ENCODE measurements around the gene KDELR3. TPM values are rescaled to one million over a fixed set of nuclear protein-coding genes. Genes with fewer than 3 reads are reported as not detected.
A peak's percentile ranks its signal among the peaks of the same experiment; 100 is the strongest.

The KDELR3 gene
- total RNA-seq, 1 donor from 2014 or later: 72.6 TPM

DNA sequence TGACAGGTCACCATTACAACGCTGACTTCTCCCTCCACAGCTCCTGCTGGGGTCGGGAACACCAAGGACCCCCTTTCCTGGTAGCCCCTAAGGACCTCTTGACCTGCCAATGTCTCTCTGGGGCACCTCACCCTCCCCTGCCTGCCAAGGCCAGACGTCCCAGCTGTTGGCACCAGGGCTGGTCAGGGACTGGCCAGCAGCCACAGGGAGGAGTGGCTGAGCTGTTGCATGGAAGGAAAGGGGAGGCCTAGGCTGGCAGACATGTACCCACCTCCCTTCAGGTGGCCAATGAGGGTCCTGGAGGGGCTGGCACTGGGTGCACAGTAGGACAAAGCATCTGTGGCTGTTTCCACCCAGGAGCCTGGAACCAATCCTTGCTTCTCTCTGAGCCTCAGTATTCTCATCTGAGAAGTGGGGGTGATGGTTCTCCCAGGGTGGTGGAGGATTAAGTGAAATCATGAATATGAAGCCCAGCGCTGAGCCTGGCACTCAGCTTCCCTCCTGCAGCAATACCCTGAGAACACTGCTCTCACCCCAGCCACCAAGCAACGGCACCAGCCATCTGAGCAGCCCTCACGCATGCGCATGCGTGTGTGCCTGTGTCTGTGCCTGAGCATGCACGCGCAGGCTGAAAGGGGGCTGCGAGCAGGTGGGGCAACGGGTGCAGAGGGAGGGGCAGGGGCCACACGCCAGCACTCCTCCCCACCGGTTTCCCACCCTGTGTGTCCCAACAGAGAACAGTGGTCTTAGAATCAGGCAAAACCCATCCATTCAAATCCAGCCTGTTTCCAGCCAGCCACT, 18.8 kb upstream of the KDELR3 start:
- H3K36me3 ChIP-seq (ENCODE audit: insufficient read depth, low read length): no peaks in the 10 kb centered on the region
- TF ChIP-seq EZH2 (IDR thresholded peaks at IDR 0.05; ENCODE audit: insufficient read depth, low read length): no peak
- TF ChIP-seq, protein P1, sequence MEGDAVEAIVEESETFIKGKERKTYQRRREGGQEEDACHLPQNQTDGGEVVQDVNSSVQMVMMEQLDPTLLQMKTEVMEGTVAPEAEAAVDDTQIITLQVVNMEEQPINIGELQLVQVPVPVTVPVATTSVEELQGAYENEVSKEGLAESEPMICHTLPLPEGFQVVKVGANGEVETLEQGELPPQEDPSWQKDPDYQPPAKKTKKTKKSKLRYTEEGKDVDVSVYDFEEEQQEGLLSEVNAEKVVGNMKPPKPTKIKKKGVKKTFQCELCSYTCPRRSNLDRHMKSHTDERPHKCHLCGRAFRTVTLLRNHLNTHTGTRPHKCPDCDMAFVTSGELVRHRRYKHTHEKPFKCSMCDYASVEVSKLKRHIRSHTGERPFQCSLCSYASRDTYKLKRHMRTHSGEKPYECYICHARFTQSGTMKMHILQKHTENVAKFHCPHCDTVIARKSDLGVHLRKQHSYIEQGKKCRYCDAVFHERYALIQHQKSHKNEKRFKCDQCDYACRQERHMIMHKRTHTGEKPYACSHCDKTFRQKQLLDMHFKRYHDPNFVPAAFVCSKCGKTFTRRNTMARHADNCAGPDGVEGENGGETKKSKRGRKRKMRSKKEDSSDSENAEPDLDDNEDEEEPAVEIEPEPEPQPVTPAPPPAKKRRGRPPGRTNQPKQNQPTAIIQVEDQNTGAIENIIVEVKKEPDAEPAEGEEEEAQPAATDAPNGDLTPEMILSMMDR (IDR thresholded peaks at IDR 0.05; ENCODE audit: insufficient read depth, low read depth, low read length): no peak
- Mint-ChIP-seq H3K9me3 (ENCODE audit: unreplicated experiment) (no peaks in the 10 kb centered on the region), H3K4me1 (ENCODE audit: low read depth, unreplicated experiment) (no peaks in the 10 kb centered on the region), H3K27ac (ENCODE audit: unreplicated experiment) (no peak overlapping the region), H3K4me3 (ENCODE audit: unreplicated experiment) (no peak overlapping the region), H3K36me3 (ENCODE audit: low read depth, unreplicated experiment) (no peaks in the 10 kb centered on the region), H3K27me3 (ENCODE audit: low read depth, unreplicated experiment) (peaks cover 60% of the 10 kb centered on the region)
- H3K4me1 ChIP-seq (ENCODE audit: insufficient read depth, low read length): peaks cover 4% of the 10 kb centered on the region
- FAIRE-seq: no peak
- H4K20me1 ChIP-seq (ENCODE audit: insufficient read depth, low read length): peaks cover 4% of the 10 kb centered on the region
- DNase-seq (ENCODE audit: low read depth): no peak
- peaks cover 37% of the 10 kb centered on the region for H3K27me3 ChIP-seq (ENCODE audit: insufficient read depth, low read length)
- H3K9ac ChIP-seq (ENCODE audit: low read length): no peak overlapping the region
- H3K9me3 ChIP-seq (ENCODE audit: insufficient read depth, low read depth, low read length): no peaks in the 10 kb centered on the region
- no peak overlapping the region for H3K27ac ChIP-seq (ENCODE audit: low read depth, low read length)
- H2AFZ ChIP-seq (ENCODE audit: low read depth, low read length): no peak overlapping the region
- no peak overlapping the region for H3K4me2 ChIP-seq (ENCODE audit: low read length)
- H3K79me2 ChIP-seq (ENCODE audit: insufficient read depth, low read length): no peaks in the 10 kb centered on the region
- no peak overlapping the region for H3K4me3 ChIP-seq (ENCODE audit: insufficient read depth, low read depth, low read length)

DNA sequence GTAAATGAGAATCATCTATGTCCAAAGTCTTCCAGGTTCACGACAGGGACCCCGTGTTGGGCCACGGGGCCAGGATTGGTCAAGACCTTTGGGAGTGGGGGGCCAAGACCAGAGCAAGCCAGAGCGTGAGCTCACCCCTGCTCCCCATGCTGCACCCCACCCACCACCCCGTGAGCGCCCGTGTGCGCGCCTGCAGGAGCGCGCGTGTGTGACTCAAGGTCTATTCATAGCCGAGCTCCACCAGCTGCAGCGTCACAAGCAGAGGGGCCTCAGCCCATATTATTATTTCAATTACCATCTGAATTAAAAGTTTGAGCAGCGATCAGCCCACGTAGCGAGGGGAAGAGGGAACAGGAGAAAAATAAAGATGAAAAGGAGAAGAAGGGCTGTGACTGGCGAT, 18.1 kb upstream of the KDELR3 start:
- Mint-ChIP-seq H3K4me1 (ENCODE audit: low read depth, unreplicated experiment) (no peaks in the 10 kb centered on the region), H3K27me3 (ENCODE audit: low read depth, unreplicated experiment) (peaks cover 60% of the 10 kb centered on the region), H3K9me3 (ENCODE audit: unreplicated experiment) (no peaks in the 10 kb centered on the region), H3K36me3 (ENCODE audit: low read depth, unreplicated experiment) (no peaks in the 10 kb centered on the region), H3K4me3 (ENCODE audit: unreplicated experiment) (no peak overlapping the region), H3K27ac (ENCODE audit: unreplicated experiment) (no peak overlapping the region)
- Histone ChIP-seq H3K9me3 (ENCODE audit: insufficient read depth, low read depth, low read length) (no peaks in the 10 kb centered on the region), H3K4me2 (ENCODE audit: low read length) (peak overlapping the region; percentile 10), H3K9ac (ENCODE audit: low read length) (no peak overlapping the region), H2AFZ (ENCODE audit: low read depth, low read length) (no peak overlapping the region), H3K27ac (ENCODE audit: low read depth, low read length) (no peak overlapping the region), H3K4me3 (ENCODE audit: insufficient read depth, low read depth, low read length) (no peak overlapping the region), H3K27me3 (ENCODE audit: insufficient read depth, low read length) (peaks cover 42% of the 10 kb centered on the region), H3K36me3 (ENCODE audit: insufficient read depth, low read length) (no peaks in the 10 kb centered on the region), H4K20me1 (ENCODE audit: insufficient read depth, low read length) (peaks cover 7% of the 10 kb centered on the region), H3K79me2 (ENCODE audit: insufficient read depth, low read length) (no peaks in the 10 kb centered on the region), H3K4me1 (ENCODE audit: insufficient read depth, low read length) (peaks cover 4% of the 10 kb centered on the region)
- DNase-seq (ENCODE audit: low read depth) (no peak), FAIRE-seq (no peak)
- no peak for TF ChIP-seq EZH2 (IDR thresholded peaks at IDR 0.05; ENCODE audit: insufficient read depth, low read length)
- TF ChIP-seq, protein P1 (IDR thresholded peaks at IDR 0.05; ENCODE audit: insufficient read depth, low read depth, low read length): no peak

DNA sequence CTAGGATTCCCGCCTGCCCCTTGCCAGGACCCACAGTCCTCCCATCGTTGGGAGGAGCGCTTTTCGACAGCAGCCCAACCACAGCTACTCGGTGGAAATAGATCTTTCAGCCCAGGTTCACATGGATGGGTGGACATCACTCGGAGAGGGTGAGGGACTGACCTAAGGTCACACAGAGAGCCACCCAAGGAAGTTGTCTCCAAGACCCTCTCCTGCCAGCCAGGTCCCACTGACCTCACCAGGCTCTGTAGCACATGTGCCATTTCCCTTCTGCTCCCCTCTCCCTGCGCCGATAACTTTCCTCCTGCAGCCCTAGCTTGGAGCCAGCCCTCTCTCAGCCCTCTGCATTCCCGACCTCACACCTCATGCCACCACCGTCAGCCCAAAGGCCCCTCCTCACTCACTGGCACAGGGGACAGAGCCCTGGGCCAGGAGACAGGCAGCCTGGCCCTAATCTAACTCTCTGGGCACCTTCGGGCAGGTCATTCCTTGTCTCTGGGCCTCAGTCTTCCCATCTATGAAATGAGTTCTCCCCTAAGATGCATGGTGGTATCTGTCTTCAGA, 17.6 kb upstream of the KDELR3 start:
- Histone ChIP-seq H3K4me3 (ENCODE audit: insufficient read depth, low read depth, low read length) (no peak overlapping the region), H3K4me2 (ENCODE audit: low read length) (peak overlapping the region; percentile 10), H3K79me2 (ENCODE audit: insufficient read depth, low read length) (no peaks in the 10 kb centered on the region), H2AFZ (ENCODE audit: low read depth, low read length) (no peak overlapping the region), H3K9ac (ENCODE audit: low read length) (no peak overlapping the region), H3K36me3 (ENCODE audit: insufficient read depth, low read length) (no peaks in the 10 kb centered on the region), H4K20me1 (ENCODE audit: insufficient read depth, low read length) (peaks cover 7% of the 10 kb centered on the region), H3K27ac (ENCODE audit: low read depth, low read length) (no peak overlapping the region), H3K27me3 (ENCODE audit: insufficient read depth, low read length) (peaks cover 43% of the 10 kb centered on the region), H3K4me1 (ENCODE audit: insufficient read depth, low read length) (peaks cover 4% of the 10 kb centered on the region), H3K9me3 (ENCODE audit: insufficient read depth, low read depth, low read length) (no peaks in the 10 kb centered on the region)
- Mint-ChIP-seq H3K27me3 (ENCODE audit: low read depth, unreplicated experiment) (peaks cover 57% of the 10 kb centered on the region), H3K4me1 (ENCODE audit: low read depth, unreplicated experiment) (no peaks in the 10 kb centered on the region), H3K27ac (ENCODE audit: unreplicated experiment) (no peak overlapping the region), H3K9me3 (ENCODE audit: unreplicated experiment) (no peaks in the 10 kb centered on the region), H3K4me3 (ENCODE audit: unreplicated experiment) (peak overlapping the region; percentile 40), H3K36me3 (ENCODE audit: low read depth, unreplicated experiment) (no peaks in the 10 kb centered on the region)
- DNase-seq (ENCODE audit: low read depth) (no peak), FAIRE-seq (no peak)
- TF ChIP-seq, protein P1 (IDR thresholded peaks at IDR 0.05; ENCODE audit: insufficient read depth, low read depth, low read length): no peak
- peak; percentile 67 for TF ChIP-seq EZH2 (IDR thresholded peaks at IDR 0.05; ENCODE audit: insufficient read depth, low read length)

Data from astrocyte (in vitro differentiated cells and primary cell).